GM12878 (cell line): Measurements from ENCODE around the gene GRIPAP1. TPM values are rescaled to one million over a fixed set of nuclear protein-coding genes. Genes with fewer than 3 reads are reported as not detected.

Experiments
- ATAC-seq: fragments of 200-7000 bp; cut with Tn5 transposase; 3 replicates; pipeline ENCODE4 v1.9.1; 2020; ENCODE audit warnings: mild to moderate bottlenecking, moderate library complexity
- BruUV-seq: library from RNA; stranded (reverse); fragments of 400-500 nt; replicated peaks from 2 replicates; lab custom pipeline; 2021; lab: Mats Ljungman, UMichigan
- CTCF ChIA-PET: fragments of 300-600 bp; sonication (Branson Sonifier 250); formaldehyde crosslinking; extraction: SDS; loops from one replicate; lab custom pipeline; 2021; ENCODE audit warnings: inconsistent platforms; lab: Yijun Ruan, JAX
- POLR2A ChIA-PET: fragments of 350-600 bp; formaldehyde crosslinking; extraction: SDS; loops from one replicate; lab custom pipeline; 2021; ENCODE audit warnings: inconsistent platforms; lab: Charles Lee
- RAD21 ChIA-PET: fragments of 300-600 bp; sonication (Branson Sonifier 250); formaldehyde crosslinking; loops from one replicate; lab custom pipeline; 2023; ENCODE audit warnings: antibody characterized with exemption; ENCODE audit not compliant: unreplicated experiment; lab: Charles Lee
- SMC1A ChIA-PET: fragments of 300-600 bp; sonication (Branson Sonifier 250); formaldehyde crosslinking; loops from one replicate; lab custom pipeline; 2023; ENCODE audit not compliant: unreplicated experiment, uncharacterized antibody; lab: Charles Lee
- DNase-seq: peaks from one replicate; pipeline ENCODE4 v3.0.0-alpha.2; 2011; ENCODE audit warnings: low read depth, low spot score
- FAIRE-seq: peaks from 3 replicates; lab custom pipeline; 2011; peaks lifted over from hg19 to GRCh38; lab: Jason Lieb, UNC
- H2AFZ ChIP-seq: 2 replicates; pipeline ENCODE4 v1.6.0; 2011; ENCODE audit warnings: low read depth, low read length, control low read depth; ENCODE audit not compliant: control insufficient read depth
- H3K27ac ChIP-seq: 2 replicates; pipeline ENCODE4 v1.5.1; 2011; ENCODE audit warnings: control low read depth; ENCODE audit not compliant: control insufficient read depth, insufficient read depth
- H3K27me3 ChIP-seq, 2 experiments: replicated peaks in 1 of 2; 2 replicates each; pipeline versions ENCODE4 v1.6.0 to v1.6.1; 2011; ENCODE audit warnings: low read length in 1 of 2; ENCODE audit not compliant: control insufficient read depth in 2 of 2, insufficient read depth in 2 of 2
- H3K36me3 ChIP-seq, 2 experiments: 2 replicates each; pipeline ENCODE4 v1.5.1; 2011; ENCODE audit warnings: low read length in 1 of 2; ENCODE audit not compliant: control insufficient read depth in 2 of 2, insufficient read depth in 2 of 2
- H3K4me1 ChIP-seq: 2 replicates; pipeline ENCODE4 v1.6.1; 2011; ENCODE audit warnings: mild to moderate bottlenecking, low read length, moderate library complexity, mixed read lengths; ENCODE audit not compliant: control insufficient read depth, insufficient read depth
- H3K4me2 ChIP-seq: 2 replicates; pipeline ENCODE4 v1.6.0; 2011; ENCODE audit warnings: control low read depth; ENCODE audit not compliant: control insufficient read depth, insufficient read depth
- H3K4me3 ChIP-seq: fragments of 200-600 bp; sonication (generic); 2 replicates; pipeline ENCODE4 v1.5.1; 2016
- H3K79me2 ChIP-seq: 2 replicates; pipeline ENCODE4 v1.6.0; 2011; ENCODE audit warnings: low read length; ENCODE audit not compliant: control insufficient read depth, insufficient read depth
- H3K9ac ChIP-seq: 2 replicates; pipeline ENCODE4 v1.8.0; 2011; ENCODE audit warnings: low read length, control low read depth, mixed read lengths; ENCODE audit not compliant: control insufficient read depth, insufficient read depth
- H3K9me3 ChIP-seq: replicated peaks from 3 replicates; pipeline ENCODE4 v1.5.1; 2011; ENCODE audit warnings: mild to moderate bottlenecking, low read length; ENCODE audit not compliant: control insufficient read depth, insufficient read depth
- H4K20me1 ChIP-seq: 2 replicates; pipeline ENCODE4 v1.6.0; 2011; ENCODE audit not compliant: control insufficient read depth, insufficient read depth
- ASH2L ChIP-seq: fragments of 300-600, 200-600 bp; sonication (generic); IDR thresholded peaks from 2 replicates; pipeline ENCODE4 v1.6.1; 2017; ENCODE audit warnings: low read depth, mild to moderate bottlenecking, borderline replicate concordance
- CREM ChIP-seq: IDR thresholded peaks from 2 replicates; pipeline ENCODE4 v1.6.1; 2014; ENCODE audit warnings: antibody characterized with exemption, low read depth
- GATAD2B ChIP-seq: fragments of 450-650 bp; conservative IDR thresholded peaks from 2 replicates; pipeline ENCODE4 v1.6.1; 2017; ENCODE audit warnings: low read depth, mild to moderate bottlenecking, moderate library complexity
- NKRF ChIP-seq: fragments of 450-650 bp; conservative IDR thresholded peaks from 2 replicates; pipeline ENCODE4 v1.6.1; 2017; ENCODE audit warnings: mild to moderate bottlenecking, moderate library complexity
- RBBP5 ChIP-seq: fragments of 200-600 bp; sonication (generic); conservative IDR thresholded peaks from 2 replicates; pipeline ENCODE4 v1.6.1; 2016
- TCF12 ChIP-seq: IDR thresholded peaks from 2 replicates; pipeline ENCODE4 v1.6.1; 2011; ENCODE audit warnings: low read depth, mild to moderate bottlenecking, low read length
- TCF3 ChIP-seq: IDR thresholded peaks from 2 replicates; pipeline ENCODE4 v1.6.1; 2012; ENCODE audit warnings: low read depth, mild to moderate bottlenecking, low read length, borderline replicate concordance; ENCODE audit not compliant: insufficient read depth
- ZNF274 ChIP-seq: IDR thresholded peaks from one replicate; pipeline ENCODE4 v1.8.0; 2011; ENCODE audit not compliant: insufficient read length, insufficient read depth
- ZSCAN29 ChIP-seq: fragments of 450-650 bp; IDR thresholded peaks from 2 replicates; pipeline ENCODE4 v1.6.1; 2017; ENCODE audit warnings: mild to moderate bottlenecking, moderate library complexity
- ZZZ3 ChIP-seq: IDR thresholded peaks from 2 replicates; pipeline ENCODE4 v1.6.1; 2011; ENCODE audit warnings: low read depth; ENCODE audit not compliant: control insufficient read depth, insufficient read length
- WGBS: methylation state at CpG from one replicate; pipeline ENCODE4 v1.1.6; 2016; ENCODE audit warnings: low lambda C conversion rate; ENCODE audit not compliant: insufficient replicate concordance, insufficient coverage; ENCODE audit errors: missing lambda C conversion rate; 5-methylcytosine and 5-hydroxymethylcytosine counted together
- in situ Hi-C: fragments of 300-500 bp; cut with MboI; formaldehyde crosslinking; loops from 9 replicates; pipeline ENCODE4 v1.14.3; 2018; ENCODE audit warnings: mixed read lengths
- intact Hi-C: fragments of 100-400 bp; cut with micrococcal nuclease; formaldehyde crosslinking; loops from one replicate; pipeline ENCODE4 v1.14.2; 2022; ENCODE audit not compliant: unreplicated experiment
- polyA plus RNA-seq, 11 experiments: library from polyadenylated mRNA; depleted of rRNA in 4 of 11; unstranded in 6 of 11; stranded (reverse) in 5 of 11; fragments of >200 nt; fragmentation: Nextera tagmentation in 4 of 11; fragmentation: Illumina TruSeq in 1 of 11; extraction: Ambion mirVana in 4 of 11; extraction: Trizol in 1 of 11; gene quantifications; 1 replicate in 1 of 11; 2 replicates in 10 of 11; pipeline versions ENCODE4 v1.2.1 to v1.2.3, GENCODE V29; 2011 to 2016; ENCODE audit warnings: inconsistent platforms in 2 of 11, missing spikeins in 2 of 11, low read depth in 1 of 11
- total RNA-seq, 4 experiments: library from RNA; depleted of rRNA in 3 of 4; stranded (reverse); fragments of >200 nt in 3 of 4; fragmentation: Illumina TruSeq in 1 of 4; extraction: Trizol in 1 of 4; gene quantifications; 2 replicates each; pipeline versions ENCODE4 v1.2.1 to v1.2.3, GENCODE V29; 2013 to 2021
- TF ChIP-seq, protein P1 (sequence below): fragments of 450-650 bp; IDR thresholded peaks from 2 replicates; pipeline ENCODE4 v1.6.1; 2016; ENCODE audit warnings: mild to moderate bottlenecking

Gene GRIPAP1
- total and polyA plus RNA-seq, 10 of the 15 experiments (the other 5 are each of a cell fraction or from before 2014, with no cell fraction given) = 4.2 to 44.7 (median 25.8) TPM

GRCh38 chrX:48927123-48927522, 74.9 kb downstream of the GRIPAP1 start:
- RAD21 ChIA-PET = interaction anchor here (1.3 kb wide), 2 partner anchors 10 to 13 kb away, joined by 3 to 5 read pairs; no protein-coding TSS in a partner anchor
- no TSS peak for BruUV-seq
- Histone ChIP-seq H3K9ac (no peak overlapping the region), H2AFZ (no peak overlapping the region), H3K4me2 (no peak overlapping the region), H3K27ac (no peak overlapping the region), H3K36me3 (peaks cover 2 to 5% of the 10 kb centered on the region in 2 experiments; a peak in 3 of 4 replicates), H3K4me1 (0 out of 2 replicates have a peak, but pooled peaks cover 2% of the 10 kb centered on the region), H3K4me3 (no peak overlapping the region), H4K20me1 (no peaks in the 10 kb centered on the region), H3K79me2 (no peaks in the 10 kb centered on the region), H3K9me3 (no peaks in the 10 kb centered on the region), H3K27me3 (no peaks in the 10 kb centered on the region)
- WGBS = 73% methylated on average over 5 of the region's 5 CpGs
- in situ Hi-C loops (loop anchor here (25.0 kb wide), 1 partner anchor 1715 kb away; the partner anchor contains the start of gene CDK16), intact Hi-C loops (no loop called here)
- CTCF ChIA-PET = interaction anchor here (1.1 to 1.9 kb wide), 2 partner anchors 10 to 16 kb away, joined by 3 to 8 read pairs; no protein-coding TSS in a partner anchor
- SMC1A ChIA-PET = interaction anchor here (1.2 to 1.5 kb wide), 3 partner anchors 9 to 12 kb away, joined by 3 to 6 read pairs (median 4); no protein-coding TSS in a partner anchor
- POLR2A ChIA-PET = interaction anchor here (2.0 kb wide), 1 partner anchor 11 kb away, joined by 13 read pairs; no protein-coding TSS in a partner anchor
- FAIRE-seq (no peak), DNase-seq (no peak), ATAC-seq (no peak)
- TF ChIP-seq CREM (no peak), TCF12 (no peak), ZZZ3 (no peak), ZSCAN29 (no peak), RBBP5 (no peak), ASH2L (no peak), TCF3 (no peak), ZNF274 (no peak), GATAD2B (no peak), NKRF (no peak)
- TF ChIP-seq, protein P1, sequence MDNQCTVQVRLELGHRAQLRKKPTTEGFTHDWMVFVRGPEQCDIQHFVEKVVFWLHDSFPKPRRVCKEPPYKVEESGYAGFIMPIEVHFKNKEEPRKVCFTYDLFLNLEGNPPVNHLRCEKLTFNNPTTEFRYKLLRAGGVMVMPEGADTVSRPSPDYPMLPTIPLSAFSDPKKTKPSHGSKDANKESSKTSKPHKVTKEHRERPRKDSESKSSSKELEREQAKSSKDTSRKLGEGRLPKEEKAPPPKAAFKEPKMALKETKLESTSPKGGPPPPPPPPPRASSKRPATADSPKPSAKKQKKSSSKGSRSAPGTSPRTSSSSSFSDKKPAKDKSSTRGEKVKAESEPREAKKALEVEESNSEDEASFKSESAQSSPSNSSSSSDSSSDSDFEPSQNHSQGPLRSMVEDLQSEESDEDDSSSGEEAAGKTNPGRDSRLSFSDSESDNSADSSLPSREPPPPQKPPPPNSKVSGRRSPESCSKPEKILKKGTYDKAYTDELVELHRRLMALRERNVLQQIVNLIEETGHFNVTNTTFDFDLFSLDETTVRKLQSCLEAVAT = no peak
